Kasumi-1 (cell line): ENCODE results near the gene LGALS7.

Experiments
- DNase-seq, 2 experiments: peaks; one replicate each; lab custom pipeline; 2025; lab: John Stamatoyannopoulos, UW

The LGALS7 gene

GRCh38 chr19:38726761-38727301 lies 46.5 kb downstream of the LGALS7 start:
- DNase-seq: no peak

DNA sequence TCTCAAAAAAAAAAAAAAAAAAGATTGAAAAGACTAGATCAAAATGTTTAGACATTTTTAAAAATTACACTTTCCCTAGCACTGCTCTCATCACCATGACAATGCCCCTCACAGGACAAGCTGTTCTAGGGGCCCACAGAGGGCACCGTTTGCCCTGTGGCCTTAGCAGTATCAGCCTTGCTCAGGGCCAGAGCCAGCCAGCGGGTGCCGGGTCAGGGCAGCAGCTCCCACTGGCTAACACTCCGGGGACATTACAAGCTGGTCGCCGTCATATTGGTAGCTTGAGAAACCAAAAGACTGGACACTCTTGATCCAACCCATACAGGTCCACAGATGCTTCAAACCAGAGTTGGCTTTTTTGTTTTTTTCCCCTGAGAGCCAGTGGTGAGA lies 47.0 kb downstream of the LGALS7 start:
- DNase-seq: no peak

- no peak for DNase-seq
These were observed 47.6 kb downstream of the LGALS7 start for GRCh38 chr19:38725469-38726283.

- DNase-seq: no peak
These were observed 49.1 kb downstream of the LGALS7 start for GRCh38 chr19:38723990-38724854.

- DNase-seq: no peak
These were observed 49.7 kb downstream of the LGALS7 start for GRCh38 chr19:38723606-38723965.

DNA sequence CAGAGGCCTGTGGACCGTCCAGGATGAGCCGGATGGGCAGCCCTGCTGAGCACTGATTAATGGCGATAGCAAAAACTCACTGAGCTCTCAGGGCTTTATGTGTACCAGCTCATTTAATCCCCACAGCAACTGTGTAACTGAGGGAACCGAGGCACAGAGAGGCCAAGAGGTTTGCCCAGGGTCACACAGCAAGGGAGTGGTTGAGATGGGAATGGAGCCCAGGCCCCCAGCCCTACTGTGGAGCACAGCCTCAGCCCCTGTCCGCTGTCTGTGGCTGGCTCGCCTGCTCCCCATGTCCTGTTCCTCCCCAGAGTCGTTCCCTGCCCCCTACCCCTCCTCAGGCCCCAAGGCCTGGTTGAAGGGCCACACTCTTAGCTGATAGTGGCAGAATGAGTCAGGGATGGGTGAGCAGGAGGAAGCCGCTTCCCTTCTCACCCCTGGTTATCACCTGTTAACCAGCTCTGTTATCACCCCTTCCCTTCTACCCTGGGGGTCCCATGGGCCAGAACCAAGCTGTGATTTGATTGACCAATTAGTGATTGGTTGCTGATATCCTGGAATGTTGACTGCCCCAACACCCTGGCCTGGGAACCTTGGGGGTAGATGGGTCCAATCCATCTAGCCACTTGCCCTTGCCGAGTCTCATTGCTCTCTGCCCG lies 50.2 kb downstream of the LGALS7 start:
- no peak for DNase-seq

DNA sequence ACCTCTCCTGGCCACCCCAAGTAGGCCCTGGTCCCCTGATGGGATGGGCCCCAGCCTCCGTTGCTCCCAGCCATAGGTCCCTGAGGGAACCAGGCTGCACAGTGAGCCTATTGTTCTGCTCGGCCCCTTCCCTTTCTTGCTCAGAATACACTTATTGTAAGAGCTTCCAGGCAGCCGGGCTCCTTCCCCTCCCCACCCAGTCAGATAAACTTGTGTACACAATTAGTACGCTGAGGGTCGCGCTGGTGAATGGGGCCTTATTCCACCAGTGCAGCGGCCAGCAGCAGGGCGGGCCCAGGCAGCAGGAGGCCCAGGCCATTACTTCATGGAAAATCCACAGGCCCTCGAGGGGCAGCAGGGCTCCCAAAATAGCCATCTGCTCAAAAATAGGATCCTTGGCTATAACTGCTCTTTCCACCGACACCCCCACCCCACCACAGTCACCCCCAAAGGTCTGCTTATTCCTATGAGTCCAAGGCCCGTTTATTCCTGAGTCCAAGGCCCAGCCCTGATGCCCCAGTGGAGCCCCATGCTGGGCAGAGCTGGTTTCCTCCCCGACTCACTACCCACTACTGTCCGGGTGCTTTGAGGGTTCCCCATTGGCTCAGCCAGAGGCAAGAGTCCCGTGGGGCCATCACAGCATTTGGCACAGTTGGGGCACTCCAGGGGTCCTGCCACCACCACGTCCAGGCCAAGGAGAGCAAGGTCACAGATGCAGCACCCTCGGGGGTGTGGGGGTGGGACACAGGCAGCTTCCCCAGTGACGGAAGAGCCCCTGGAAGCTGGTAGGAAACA lies 51.1 kb downstream of the LGALS7 start:
- DNase-seq: no peak

DNA sequence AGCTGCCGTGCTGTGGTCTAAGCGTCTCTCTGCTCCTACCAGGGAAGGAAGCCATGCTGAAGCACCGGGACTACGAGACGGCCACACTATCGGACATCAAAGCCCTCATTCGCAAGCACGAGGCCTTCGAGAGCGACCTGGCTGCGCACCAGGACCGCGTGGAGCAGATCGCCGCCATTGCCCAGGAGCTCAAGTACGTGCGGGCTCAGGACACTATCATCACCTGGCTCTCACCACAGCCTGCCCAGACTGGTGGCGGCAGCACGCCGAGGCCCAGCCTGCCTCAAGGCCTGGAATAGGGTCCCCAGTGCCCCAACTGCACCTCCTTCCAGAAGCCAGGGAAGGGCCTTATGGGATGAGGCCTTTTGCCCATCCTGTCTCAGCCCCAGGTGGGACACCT lies 51.8 kb downstream of the LGALS7 start:
- DNase-seq: no peak
